CD1c-positive myeloid dendritic cell (primary cell): ENCODE results near the gene NELL1.

Experiments
- DNase-seq: peaks from one replicate; pipeline ENCODE4 v3.0.0-alpha.2; 2016; ENCODE audit errors: extremely low spot score

Gene NELL1

DNA sequence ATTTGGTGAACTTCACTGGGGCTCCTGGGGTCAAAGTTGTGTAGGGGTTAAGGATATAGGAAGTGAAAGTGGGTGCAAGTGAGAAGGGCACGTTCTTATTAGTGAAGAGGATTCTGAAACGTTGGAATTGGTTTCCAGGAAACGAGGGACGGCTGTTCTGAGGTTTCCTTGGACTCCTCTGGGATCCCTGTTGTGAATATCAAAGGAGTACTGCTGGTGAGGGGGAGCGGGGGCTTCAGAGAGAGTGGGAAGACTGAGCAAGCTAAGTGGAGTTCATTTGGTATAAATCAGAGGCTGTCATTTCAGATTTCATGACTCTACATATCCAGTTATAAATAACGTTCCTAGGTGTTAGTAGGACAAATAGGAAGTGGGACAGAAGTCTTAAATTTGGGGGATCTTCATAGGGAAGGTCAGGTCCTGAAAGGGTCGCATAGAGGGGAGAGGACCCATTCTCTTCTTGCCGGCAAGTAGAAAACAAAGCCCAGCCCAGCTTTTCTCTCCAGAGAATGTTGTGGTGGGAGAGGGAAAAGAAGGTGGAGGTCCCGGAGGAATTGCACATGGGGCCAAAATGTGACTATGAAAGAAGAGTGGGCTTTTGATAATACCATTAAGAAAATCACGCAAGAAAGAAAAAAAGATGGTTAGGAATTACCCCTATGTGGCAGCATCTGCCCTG is 1.1 kb upstream of the NELL1 start:
- no peak for DNase-seq

DNA sequence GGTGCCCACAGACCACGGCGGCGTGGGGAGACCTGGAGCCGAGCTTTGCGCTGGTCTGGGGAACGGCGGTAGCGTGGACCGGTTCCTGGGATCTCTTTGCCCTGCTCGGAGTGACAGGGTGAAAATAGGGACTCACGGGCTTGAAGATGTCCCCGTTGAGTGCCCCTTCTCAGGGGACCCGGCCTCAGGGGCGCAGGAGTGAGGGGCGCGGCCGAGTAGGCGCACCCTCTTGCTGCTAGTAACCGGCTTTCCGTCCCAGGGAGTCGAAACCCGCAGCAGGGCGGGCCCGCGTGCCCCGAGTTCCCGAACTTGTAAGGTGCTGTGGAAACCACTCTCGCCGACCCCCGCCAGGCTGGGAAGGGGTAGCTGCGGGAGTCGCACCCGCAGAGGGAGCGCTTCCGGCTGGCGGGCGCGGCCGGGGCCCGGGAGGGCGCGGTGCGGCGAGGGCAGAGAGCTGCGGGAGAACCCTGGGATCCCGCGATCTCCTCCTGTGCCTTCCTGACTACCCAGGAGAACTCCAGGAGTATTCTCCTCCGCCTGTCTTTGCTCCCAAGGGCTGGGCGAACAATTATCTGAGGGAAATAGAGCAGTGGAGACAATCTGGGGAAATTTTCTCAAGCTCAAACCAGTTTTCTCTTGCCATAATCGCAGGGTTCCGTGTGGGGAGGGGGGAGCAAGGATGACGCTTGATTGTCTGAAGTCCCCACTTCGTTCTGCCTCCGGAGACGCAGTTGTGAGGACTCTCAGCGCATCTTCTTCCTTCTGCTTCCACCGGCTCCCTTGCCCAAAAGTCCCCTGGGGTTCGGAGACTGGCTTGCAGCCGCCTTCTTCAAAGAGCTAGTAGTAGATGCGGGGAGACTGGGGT is 666 bp downstream of the NELL1 start:
- no peak for DNase-seq

DNA sequence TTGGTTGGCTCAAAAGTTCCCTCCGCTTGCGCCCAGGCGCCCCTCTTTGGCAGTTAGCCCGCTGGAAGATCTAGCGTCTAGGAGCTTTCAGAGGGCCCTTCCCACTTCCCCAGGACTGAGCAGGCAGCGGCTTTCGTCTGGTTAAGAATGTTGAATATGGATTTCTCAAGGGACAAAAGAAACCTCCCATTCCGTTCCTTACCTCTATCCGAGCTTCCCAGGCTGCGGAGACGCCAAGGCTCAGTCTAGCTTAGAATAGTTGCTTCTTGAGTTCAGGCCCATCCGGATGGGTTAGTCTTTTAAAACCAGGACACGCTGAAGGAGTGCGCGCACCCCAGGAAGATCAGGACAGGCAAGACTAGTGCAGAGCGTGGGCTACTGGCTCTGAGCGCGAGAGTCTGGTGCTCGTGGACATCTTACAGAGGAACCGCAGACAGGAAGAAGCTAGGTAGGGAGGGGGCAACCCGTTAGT is 1.6 kb downstream of the NELL1 start:
- DNase-seq = no peak

DNA sequence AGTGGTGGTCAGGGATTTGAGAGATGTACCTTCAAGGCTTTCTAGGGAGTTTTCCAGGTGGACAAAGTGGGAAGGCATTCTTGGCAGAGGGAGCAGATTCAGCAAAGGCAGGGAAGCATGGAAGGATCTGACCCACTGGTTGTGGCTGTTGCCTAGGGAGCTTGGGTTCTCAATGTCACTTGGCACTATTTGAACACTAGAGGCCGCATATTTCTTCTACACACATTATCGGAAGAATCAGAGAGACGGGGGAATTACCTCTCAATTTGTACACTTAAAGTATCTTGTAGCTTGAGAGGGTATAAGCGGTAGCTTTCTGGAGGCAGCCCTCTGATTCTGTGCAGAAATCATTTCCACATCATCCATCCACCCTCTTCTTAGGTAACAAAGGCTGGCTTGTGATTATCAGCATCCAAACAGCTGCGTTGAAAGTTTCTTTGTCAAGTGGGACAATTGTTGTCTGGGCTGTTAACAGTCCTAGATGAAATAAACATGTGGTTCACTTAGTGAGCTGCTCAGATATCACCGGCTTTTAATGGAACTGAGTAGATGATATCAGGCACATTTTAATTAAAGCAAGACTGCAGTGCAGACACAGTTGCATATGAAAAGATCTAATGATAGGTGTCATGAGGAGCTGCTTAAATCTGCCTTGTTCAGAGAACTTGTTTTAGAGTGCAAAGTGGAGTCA is 2.6 kb downstream of the NELL1 start:
- no peak for DNase-seq

DNA sequence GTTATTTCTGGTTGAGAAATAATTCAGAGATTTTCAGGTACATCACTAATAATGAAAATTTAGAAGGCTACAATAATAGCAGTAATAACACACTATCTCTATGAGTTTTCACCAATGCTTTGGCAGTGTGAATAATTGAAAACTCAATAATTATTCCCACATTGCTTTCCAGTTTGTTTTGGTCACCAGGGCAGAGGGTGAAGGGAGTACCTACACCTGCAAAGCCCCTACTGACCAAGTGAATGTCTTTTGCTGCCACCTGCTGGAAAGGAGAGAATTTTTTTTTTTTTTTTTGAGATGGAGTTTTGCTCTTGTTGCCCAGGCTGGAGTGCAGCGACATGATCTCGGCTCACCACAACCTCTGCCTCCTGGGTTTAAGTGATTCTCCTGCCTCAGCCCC is 3.2 kb downstream of the NELL1 start:
- DNase-seq = no peak

DNA sequence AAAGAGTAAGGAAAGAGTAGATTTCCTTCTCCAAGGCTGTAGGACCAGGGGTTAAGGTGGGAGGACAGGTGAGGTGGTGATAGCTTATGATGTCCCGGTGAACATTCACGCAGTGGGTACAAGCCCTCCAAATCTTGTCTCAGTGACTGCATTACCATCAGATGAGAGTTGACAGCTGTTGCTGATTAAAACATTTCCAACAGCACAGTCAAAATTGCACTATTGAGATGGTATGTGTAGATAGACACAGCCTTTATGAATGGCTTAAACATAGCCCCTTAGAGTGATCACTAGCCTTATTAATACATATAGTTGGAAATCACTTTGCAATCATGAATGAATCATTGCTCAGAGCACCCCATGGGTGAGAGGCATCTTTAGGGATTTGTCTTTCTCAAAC is 7.3 kb downstream of the NELL1 start:
- DNase-seq = no peak

DNA sequence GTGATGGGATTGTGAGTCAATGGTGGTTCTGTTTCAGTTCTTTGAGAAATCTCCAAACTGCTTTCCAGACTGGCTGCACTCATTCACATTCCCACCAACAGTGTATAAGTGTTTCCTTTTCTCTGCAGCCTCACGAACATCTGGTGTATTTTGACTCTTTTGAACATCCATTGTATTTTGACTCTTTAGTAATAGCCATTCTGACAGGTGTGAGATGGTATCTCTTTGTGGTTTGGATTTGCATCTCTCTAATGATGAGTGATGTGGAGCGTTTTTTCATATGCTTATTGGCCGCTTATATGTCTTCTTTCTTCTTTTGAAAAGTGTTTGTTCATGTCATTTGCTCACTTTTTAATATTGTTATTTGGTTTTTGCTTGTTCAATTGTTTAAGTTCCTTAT is 19.4 kb downstream of the NELL1 start:
- DNase-seq = no peak

DNA sequence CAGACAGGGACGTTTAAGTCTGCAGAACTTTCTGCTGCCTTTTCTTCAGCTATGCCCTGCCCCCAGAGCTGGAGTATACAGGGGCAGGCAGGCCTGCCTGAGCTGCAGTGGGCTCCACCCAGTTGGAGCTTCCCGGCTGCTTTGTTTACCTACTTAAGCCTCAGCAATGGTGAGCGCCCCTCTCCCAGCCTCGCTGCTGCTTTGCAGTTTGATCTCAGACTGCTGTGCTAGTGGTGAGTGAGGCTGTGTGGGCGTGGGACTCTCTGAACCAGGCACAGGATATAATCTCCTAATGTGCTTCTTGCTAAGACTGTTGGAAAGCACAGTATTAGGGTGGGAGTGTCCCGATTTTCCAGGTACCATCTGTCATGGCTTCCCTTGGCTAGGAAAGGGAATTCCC is 38.5 kb downstream of the NELL1 start:
- no peak for DNase-seq

DNA sequence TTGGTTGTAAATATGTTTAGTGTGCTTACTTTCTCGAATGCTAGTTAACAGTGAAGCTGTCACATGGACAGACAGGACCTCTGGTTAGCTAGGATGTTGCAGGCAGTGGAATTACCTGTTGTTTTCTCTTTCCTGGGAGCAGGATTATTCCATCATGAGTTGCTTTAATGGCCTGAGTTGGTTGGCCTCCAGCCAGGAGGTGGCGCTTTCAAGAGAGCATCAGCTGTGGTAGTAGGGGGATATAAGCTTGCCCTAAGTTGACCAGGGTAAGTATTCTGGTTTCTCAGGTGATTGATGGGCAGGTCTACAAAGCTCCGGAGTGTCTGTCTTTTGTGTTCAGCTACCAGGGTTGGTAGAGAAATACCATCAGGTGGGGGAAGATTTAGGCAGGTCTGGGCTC is 43.5 kb downstream of the NELL1 start:
- DNase-seq = no peak

DNA sequence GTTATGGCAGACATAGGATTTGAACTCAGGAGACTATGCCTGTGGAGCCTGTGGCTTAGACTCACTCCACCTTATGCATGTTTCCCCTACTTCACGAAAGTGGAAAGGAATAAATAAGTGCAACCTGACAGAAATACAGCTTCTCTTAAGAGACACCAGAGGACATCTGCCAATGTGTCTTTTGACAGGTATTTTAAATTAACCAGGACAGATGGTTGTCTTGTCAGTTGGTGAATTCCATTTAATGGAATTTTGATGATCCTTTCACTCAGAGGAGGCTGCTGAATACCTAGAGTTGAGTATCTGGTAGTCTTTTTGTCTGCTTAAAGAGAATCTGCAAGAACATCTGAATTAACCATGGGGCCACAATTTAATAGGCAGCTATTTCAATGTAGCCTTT is 46.1 kb downstream of the NELL1 start:
- DNase-seq = no peak

DNA sequence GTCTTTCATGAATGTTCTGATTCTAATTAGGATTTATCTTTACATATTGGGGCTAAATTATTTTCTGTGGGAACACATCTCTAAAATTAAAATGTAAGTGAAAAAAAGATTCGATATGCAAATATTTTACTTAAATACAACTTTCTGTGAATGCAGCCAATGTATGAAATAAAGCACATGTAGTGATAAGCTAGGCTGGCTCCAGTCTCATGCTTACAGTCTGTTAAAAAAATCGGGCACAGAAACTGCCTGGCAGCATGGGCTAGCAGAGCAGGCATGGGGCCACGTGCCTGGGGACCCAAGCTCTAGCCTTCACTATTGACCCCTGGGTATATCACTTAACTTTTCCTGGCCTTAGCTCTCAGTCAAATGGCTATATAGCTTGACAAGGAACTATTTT is 46.5 kb downstream of the NELL1 start:
- DNase-seq = no peak

DNA sequence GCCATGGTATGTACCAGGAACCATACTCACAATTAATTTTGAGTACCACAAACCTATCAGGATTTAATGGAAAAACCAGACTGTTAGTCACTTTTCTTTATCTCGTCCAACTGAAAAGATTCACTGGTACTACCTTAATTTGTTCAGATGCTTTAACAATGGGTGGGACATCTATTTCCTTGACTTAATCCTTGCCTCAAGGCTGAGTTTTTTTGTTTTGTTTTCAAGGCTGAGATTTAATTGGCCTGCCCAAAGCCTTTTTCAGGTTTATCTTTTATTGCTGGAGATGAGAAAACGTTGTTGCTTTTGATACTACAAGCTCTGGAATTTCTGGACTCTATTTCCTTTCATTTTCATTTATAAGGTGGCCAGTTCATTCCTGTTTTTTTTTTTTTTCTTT is 50.4 kb downstream of the NELL1 start:
- no peak for DNase-seq

DNA sequence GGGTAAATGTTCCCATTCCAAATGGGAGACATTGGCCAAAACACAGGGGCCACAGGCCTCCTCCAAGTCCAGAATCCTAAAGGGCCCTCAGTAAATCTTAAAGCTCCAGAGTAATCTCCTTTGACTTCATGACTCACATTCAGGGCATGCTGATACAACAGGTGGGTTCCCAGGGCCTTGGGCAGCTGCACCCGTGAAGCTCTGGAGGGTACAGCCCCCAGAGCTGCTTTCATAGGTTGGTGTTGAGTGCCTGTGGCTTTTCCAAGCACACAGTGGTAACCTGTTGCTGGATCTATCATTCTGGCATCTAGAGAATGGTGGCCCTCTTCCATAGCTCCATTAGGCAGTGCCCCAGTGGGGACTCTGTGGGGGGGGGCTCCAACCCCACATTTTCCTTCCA is 54.0 kb downstream of the NELL1 start:
- no peak for DNase-seq

DNA sequence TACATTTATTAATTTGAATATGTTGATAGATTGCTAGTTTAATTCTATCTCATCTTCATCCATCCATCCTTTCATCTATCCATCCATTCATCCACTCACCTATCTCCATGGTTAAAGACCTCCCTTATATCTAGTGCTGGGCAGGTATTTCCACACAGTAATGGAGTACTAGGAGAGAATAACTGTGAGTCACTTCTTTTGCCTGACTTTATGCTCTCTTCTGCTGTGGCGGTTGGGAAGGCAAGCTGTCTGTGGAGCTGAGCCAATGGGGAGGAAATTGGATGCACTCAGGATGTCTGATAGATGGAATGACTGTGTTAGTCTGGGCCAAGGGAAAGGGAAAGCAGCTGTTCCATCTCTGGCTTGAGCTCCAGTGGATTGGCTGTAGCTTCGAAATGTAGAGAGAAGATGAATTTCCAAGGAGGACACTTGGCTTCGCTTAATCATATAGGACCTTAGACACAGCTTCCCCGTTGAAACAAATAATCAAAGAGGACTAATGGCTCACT is 60.3 kb downstream of the NELL1 start:
- DNase-seq = no peak

DNA sequence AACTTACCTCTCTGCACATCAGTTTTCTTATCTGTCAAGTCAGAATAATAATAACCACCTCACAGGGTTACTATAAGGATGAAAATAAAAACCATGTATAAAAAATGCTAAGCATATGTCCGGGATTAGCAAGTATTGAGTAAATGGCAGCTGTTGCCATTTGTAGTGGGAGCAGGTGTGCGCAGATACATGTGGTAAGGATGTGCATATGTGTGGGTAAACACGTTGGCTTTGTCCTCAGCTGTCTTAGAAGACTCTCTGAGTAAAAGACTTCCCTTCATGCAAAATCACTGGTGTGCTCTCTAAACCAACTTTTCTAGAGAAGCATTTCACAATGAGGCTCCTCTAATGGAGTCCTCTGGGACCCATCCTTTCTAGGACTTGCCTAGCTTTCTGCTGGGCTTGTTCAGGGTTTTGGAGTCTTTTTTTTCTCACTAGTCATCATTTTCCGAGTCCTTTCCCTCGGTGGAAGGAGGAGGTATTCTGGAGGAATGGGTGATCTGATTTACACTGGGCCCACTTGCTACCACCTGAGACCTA is 62.4 kb downstream of the NELL1 start:
- no peak for DNase-seq

DNA sequence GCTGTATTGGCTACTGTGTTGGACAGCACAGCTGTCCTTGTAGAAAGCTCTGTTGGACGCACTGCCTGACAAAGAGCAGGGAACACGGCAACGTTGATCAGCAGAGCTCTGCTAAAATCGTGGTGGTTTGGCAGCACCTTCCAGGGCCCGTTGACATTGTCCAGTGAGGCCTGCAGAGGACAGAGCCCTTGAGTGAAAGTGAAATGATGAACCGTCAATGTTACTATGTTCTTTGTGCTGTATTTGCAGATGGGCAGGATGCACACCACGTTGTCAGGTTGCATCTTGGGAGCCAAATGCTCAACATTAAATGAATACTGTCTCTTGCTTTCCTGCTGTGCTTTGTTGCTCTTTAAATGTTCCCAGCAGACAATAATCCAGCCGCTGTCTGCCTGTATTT is 69.7 kb downstream of the NELL1 start:
- DNase-seq = no peak

DNA sequence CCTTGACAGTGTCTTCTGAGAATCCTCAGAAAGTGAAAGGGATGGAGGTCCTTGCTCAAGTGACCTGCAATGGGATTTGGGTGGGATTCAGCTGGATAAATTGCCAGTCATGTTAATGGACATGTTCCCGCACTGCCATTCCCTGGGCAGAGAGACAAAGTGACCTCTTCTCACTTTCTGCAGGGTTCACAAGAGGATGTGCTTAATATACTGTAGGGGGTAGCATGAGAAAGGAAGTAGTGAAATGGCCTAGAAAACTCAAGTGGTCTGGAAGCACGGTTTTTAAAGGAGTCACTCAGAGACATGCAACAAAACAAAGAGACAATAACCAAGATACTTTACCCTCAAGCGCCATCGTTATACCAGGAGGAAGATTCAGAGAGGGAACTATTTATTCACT is 70.2 kb downstream of the NELL1 start:
- no peak for DNase-seq

DNA sequence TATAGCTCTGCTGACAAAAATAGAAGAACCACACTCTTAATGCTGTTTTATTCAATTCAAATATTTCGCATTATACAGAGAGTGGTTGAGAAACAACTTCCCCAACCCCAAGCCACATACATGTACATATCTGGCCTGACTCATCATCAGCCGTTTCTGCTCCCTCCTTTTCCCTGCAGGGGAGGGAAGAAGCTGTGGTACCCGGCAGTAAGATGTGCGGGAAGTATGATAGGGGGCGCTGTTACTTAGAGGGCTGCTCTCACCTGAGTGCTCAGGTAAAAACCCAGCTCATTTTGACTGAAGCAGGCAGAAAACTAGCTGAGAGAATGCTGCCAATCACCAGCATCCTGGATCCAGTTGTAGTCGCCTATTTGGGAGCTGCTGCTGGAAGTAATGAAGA is 85.5 kb downstream of the NELL1 start:
- no peak for DNase-seq

DNA sequence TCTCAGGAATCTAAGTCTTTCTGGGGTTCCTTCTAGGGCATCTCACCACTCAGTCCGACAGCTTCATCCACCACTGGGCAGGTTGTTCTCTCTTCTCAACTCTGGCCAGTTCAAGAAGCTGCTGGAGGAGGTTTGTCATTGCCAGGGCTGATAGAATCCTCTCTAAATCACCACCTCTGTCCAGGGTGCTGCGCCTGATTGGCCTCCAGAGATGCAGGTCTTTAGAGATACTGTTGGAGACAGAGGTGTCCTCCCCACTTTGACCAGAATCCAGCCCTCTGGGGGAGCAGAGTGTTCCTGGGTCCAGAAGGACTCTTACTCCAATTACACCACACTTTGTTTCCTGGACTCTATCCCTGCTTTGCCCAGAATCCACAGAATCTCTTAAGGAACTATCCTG is 90.2 kb downstream of the NELL1 start:
- no peak for DNase-seq

DNA sequence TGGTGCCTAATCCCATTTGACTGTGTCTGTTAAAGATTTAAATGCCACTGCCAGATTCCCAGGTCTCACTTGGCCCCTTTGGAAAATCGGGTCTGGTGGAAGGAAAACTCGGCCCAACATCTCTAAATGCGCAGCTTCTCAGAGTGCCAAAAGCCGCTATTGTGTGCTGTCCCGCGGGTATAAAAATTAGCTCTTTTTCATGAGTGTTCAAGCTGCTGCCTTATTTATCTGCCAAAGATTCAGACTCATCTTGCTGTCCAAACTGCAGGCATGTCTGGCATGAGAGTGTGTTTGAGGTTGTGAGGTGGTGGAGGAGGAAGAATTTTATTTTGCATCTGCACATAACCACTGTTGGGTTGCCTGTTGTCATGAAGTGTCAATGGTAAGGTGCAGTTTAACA is 91.4 kb downstream of the NELL1 start:
- DNase-seq = no peak

DNA sequence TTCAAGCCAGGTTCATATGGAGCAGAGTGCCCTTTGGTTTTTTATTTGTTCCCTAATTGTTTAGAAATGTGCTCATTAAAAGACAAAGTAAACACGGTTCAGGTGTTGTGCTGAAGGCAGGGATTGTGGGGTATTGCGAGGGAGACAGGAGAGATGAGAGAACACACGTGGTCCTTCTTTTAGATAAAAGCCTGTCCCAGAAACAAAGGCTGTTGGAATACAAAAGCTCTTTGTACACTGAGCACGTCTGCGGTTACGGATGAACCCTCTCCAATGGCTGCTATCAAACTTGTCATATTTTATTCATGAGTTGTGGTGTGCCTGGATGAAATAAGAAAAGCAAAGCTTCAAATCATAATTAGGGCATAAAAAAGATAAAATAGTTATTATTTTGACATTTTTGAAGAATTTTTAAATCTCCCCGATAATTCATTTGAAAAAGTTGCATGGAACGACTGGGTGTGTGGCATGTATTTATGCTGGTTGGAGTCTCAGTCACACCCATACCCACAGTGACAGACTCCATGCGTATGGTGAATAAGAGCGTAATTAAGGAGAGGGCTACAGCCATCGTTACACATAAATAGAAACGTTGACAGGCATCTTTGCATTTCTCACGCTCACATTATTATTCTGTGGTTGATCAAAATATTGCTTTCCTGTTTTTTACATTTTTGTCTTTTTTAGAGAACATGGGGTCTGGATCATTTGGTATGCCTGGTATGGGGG is 92.9 kb downstream of the NELL1 start:
- DNase-seq = no peak

DNA sequence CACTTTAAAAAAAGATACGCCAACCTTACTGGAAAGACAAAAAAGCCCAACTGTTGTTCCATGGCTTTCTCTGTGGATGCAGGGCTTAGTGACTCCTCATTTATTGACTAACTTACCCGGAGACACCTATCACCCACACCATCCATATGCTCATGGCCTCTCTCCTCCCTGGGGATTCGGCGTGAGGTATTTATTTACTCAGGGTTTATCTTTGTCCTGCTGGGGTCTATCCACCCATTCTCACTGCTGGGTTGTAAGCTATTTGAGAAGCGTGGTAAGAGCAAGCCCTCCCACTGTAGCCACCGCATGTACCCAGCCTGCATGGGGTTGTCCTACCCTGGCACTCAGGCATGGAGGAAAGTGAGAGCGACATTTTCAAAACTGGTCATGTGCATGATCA is 93.6 kb downstream of the NELL1 start:
- no peak for DNase-seq
